Heart left ventricle (tissue), 16 donors: Measurements from ENCODE around the gene INPP4B. TPM values are rescaled to one million over a fixed set of nuclear protein-coding genes. Genes with fewer than 3 reads are reported as not detected.

Experiments used
- ATAC-seq, 4 donors: fragments of 200-7000 bp; cut with Tn5 transposase; one replicate each; pipeline ENCODE4 v1.9.1; 2020 to 2022; ENCODE audit warnings: moderate library complexity in 4 of 4, mild to moderate bottlenecking in 3 of 4, moderate number of reproducible peaks in 1 of 4
- DNase-seq, 5 donors: peaks; one replicate each; pipeline ENCODE4 v3.0.0-alpha.2; 2020
- H3K27ac ChIP-seq, 12 donors: fragments of 200-600 bp; sonication (generic) in 4 of 12; one replicate each; pipeline versions ENCODE4 v1.5.0 to v1.8.0; 2016 to 2022; ENCODE audit warnings: mild to moderate bottlenecking in 2 of 12
- H3K27me3 ChIP-seq, 9 donors: fragments of 200-600 bp; sonication (generic) in 2 of 9; one replicate each; pipeline versions ENCODE4 v1.5.1 to v1.8.0; 2016 to 2022; ENCODE audit warnings: mild to moderate bottlenecking in 3 of 9
- H3K36me3 ChIP-seq, 9 donors: fragments of 200-600 bp; sonication (generic) in 2 of 9; one replicate each; pipeline versions ENCODE4 v1.5.0 to v1.8.0; 2018 to 2022; ENCODE audit warnings: mild to moderate bottlenecking in 2 of 9
- H3K4me1 ChIP-seq, 12 donors: fragments of 200-600 bp; sonication (generic) in 4 of 12; one replicate each; pipeline versions ENCODE4 v1.5.0 to v1.8.0; 2016 to 2022; ENCODE audit warnings: mild to moderate bottlenecking in 3 of 12
- H3K4me3 ChIP-seq, 12 donors: fragments of 200-600 bp; sonication (generic) in 4 of 12; one replicate each; pipeline versions ENCODE4 v1.5.0 to v1.8.0; 2017 to 2022; ENCODE audit warnings: mild to moderate bottlenecking in 9 of 12, moderate library complexity in 4 of 12
- H3K9me3 ChIP-seq, 12 donors: fragments of 200-600 bp; sonication (generic) in 4 of 12; one replicate each; pipeline versions ENCODE4 v1.5.0 to v1.8.0; 2016 to 2022; ENCODE audit warnings: mild to moderate bottlenecking in 1 of 12
- CTCF ChIP-seq, 12 donors: fragments of 200-600 bp; sonication (generic) in 4 of 12; IDR thresholded peaks; one replicate each; pipeline versions ENCODE4 v1.5.0 to v1.8.0; 2018 to 2022; ENCODE audit warnings: antibody characterized with exemption in 12 of 12, mild to moderate bottlenecking in 5 of 12
- POLR2A ChIP-seq, 2 donors: fragments of 450-650 bp; IDR thresholded peaks; one replicate each; pipeline ENCODE4 v1.6.1; 2017; ENCODE audit warnings: antibody characterized with exemption in 2 of 2, mild to moderate bottlenecking in 2 of 2, moderate library complexity in 2 of 2
- WGBS, 4 donors: extraction: QIAGEN DNeasy Blood & Tissue Kit in 2 of 4; methylation state at CpG; one replicate each; pipeline versions ENCODE4 v1.1.5 to v1.1.7; 2013 to 2018; 5-methylcytosine and 5-hydroxymethylcytosine counted together
- intact Hi-C, 10 donors: fragments of 100-400 bp; cut with DNase I; formaldehyde crosslinking; loops; one replicate each; pipeline versions ENCODE4 v1.11.1 to v1.14.2; 2022
- polyA plus RNA-seq, 2 donors: library from polyadenylated mRNA; stranded (reverse); fragments of 200-250 nt; gene quantifications; one replicate each; pipeline ENCODE4 v1.2.3, GENCODE V29; 2013
- total RNA-seq, 9 donors: library from RNA; depleted of rRNA in 2 of 9; stranded (reverse); fragments of >200 nt in 2 of 9; fragmentation: NEBNext Ultra II Directional in 3 of 9; extraction: Animal tissue kit (Norgen Biotek cat#: 25700) in 3 of 9; gene quantifications; one replicate each; pipeline versions ENCODE4 v1.1.0 to v1.2.4, GENCODE V29; 2016 to 2023
- donor health status: ischemic (EF 13 %, LVEDD 7.1; RV severe dilation, severe dysfunction).
- donor health status: healthy with polysubstance abuse.
- donor health status: DM: no; HTN: yes; CAD: no.
- donor health status: DM: no; HTN: no; CAD: no.
- donor health status: ischemic (EF 25% LVEDD 6.9; RV normal size, moderate dysfunction).
- donor health status: ischemic (EF 25% LVEDD 5.7; RV mildly dilated, moderate dysfunction).
- donor health status: healthy.
- donor health status: DM: yes; HTN: yes; CAD: no.
- donor health status: ischemic (EF 35%, LVEDD 5.7; RV mildly dilated, moderate dysfunction).
- donor health status: nonischemic (EF 11% LVEDD 7.7; RV severe dilation, severe dysfunction).
- donor health status: DM: yes; HTN: yes; CAD: no.
- donor health status: PGD.
- donor health status: ischemic (EF 29% LVEDD 5.4; RV normal size, mild dysfunction).
- donor health status: nonischemic (EF 23%, LVEDD 6.1; RV moderate dilation, normal function).

Gene INPP4B
- total and polyA plus RNA-seq, 11 donors, result 5.5 to 128 (median 39.1) TPM

DNA sequence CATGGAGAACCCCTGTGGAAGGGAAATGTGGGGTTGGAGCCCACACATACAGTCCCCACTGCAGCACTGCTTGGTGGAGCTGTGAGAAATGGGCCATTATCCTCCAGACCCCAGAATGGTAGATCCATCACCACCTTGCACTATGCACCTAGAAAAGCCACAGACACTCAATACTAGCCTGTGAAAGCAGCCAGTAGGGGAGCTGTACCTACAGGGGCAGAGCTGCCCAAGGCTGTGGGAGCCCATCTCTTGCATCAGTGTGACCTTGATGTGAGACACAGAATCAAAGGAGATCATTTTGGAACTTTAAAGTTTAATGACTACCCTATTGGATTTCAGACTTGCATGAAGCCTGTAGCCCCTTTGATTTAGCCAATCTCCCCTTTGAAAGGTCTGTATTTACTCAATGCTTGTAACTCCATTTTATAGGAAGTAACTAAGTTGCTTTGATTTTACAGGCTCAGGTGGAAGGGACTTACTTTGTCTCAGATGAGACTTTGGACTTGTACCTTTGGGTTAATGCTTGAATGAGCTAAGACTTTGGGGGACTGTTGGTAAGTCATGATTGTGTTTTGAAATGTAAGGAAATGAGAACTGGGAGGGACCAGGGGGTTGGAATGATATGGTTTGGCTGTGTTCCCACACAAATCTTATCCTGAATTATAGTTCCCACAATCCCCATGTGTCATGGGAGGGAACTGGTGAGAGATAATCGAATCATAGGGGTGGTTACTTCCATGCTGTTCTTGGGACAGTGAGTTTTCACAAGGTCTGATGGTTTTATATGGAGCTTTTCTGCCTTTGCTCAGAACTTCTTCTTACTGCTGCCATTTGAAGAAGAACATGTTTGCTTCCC, 352.6 kb downstream of the INPP4B start:
- WGBS, 4 donors, result 38 to 64% (median 48%) methylated on average over 1 of the region's 1 CpG
- TF ChIP-seq CTCF (IDR thresholded peaks at IDR 0.05) (no peak), POLR2A (IDR thresholded peaks at IDR 0.05) (no peak)
- DNase-seq (no peak), ATAC-seq (no peak)
- intact Hi-C loops, result no loop called here
- no peak overlapping the region for H3K4me3 ChIP-seq
- H3K27ac ChIP-seq, result no peak overlapping the region
- H3K4me1 ChIP-seq, result no peaks in the 10 kb centered on the region
- no peaks in the 10 kb centered on the region for H3K36me3 ChIP-seq
- H3K27me3 ChIP-seq, result no peaks in the 10 kb centered on the region
- peaks cover 0 to 9% (median 0%) of the 10 kb centered on the region in 12 donors for H3K9me3 ChIP-seq

GRCh38 chr4:142485452-142485851, 360.6 kb downstream of the INPP4B start:
- 85 to 91% (median 89%) methylated on average over 3 of the region's 3 CpGs for WGBS, 4 donors
- intact Hi-C loops, result no loop called here
- no peak for TF ChIP-seq CTCF (IDR thresholded peaks at IDR 0.05)
- TF ChIP-seq POLR2A (IDR thresholded peaks at IDR 0.05), result no peak
- Histone ChIP-seq H3K27me3 (no peaks in the 10 kb centered on the region), H3K9me3 (peaks cover 0 to 9% (median 0%) of the 10 kb centered on the region in 12 donors), H3K36me3 (no peaks in the 10 kb centered on the region), H3K4me3 (no peak overlapping the region), H3K27ac (no peak overlapping the region), H3K4me1 (peaks cover 0 to 7% (median 0%) of the 10 kb centered on the region in 12 donors)
- DNase-seq (no peak), ATAC-seq (no peak)

DNA sequence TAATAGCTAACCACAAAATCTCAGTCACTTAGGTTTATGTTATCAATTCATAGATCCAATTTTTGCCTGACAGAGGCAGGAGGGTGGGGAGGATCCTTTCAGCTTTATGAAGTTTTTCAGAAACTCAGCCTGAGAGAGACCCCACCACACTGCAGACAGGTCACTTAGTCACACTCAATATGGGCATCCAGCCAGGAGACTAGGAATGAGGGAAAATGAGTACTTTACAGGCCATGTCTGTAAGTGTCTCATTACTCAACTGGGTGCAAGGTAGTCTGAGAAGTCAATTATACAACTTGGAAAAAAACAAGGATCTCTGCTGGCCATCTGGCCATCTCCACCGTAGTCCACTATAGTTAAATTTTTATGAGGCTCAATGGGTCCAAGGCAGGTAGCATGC, 365.9 kb downstream of the INPP4B start:
- no peak for ATAC-seq
- no peaks in the 10 kb centered on the region for H3K9me3 ChIP-seq
- no peak overlapping the region for H3K27ac ChIP-seq
- TF ChIP-seq POLR2A (IDR thresholded peaks at IDR 0.05) (no peak), CTCF (IDR thresholded peaks at IDR 0.05) (no peak)
- H3K36me3 ChIP-seq, result no peaks in the 10 kb centered on the region
- WGBS, 4 donors, result 91 to 96% (median 94%) methylated on average over 1 of the region's 1 CpG
- H3K4me1 ChIP-seq, result no peaks in the 10 kb centered on the region
- no peak overlapping the region for H3K4me3 ChIP-seq
- intact Hi-C loops, result no loop called here
- no peak for DNase-seq
- H3K27me3 ChIP-seq, result no peaks in the 10 kb centered on the region

DNA sequence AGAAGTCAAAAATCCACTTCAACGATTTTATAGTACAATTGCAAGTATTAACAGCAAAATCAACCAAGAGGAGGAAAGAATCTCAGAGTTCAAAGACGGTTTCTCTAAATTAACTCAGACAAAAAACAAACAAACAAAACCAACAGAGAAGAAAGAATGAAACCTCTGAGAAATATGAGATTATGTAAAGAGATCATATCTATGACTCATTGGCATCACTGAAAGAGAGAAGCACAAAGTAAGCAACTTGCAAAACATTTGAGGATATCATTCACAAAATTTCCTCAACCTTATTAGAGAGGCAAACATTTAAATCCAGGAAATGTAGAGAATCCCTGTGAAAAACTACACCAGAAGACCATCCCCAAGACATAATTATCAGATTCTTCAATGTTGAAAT, 370.4 kb downstream of the INPP4B start:
- intact Hi-C loops, result loop anchor here in 1 of 10 donors (5.0 kb wide), 1 partner anchor 173 kb away; no protein-coding TSS in a partner anchor
- H3K4me1 ChIP-seq, result peaks cover 0 to 10% (median 0%) of the 10 kb centered on the region in 12 donors
- H3K4me3 ChIP-seq, result no peak overlapping the region
- ATAC-seq (no peak), DNase-seq (no peak)
- no peaks in the 10 kb centered on the region for H3K27me3 ChIP-seq
- no peaks in the 10 kb centered on the region for H3K9me3 ChIP-seq
- no peaks in the 10 kb centered on the region for H3K36me3 ChIP-seq
- WGBS, 4 donors, result 90 to 95% (median 92%) methylated on average over 2 of the region's 2 CpGs
- TF ChIP-seq CTCF (IDR thresholded peaks at IDR 0.05) (no peak), POLR2A (IDR thresholded peaks at IDR 0.05) (no peak)
- H3K27ac ChIP-seq, result no peak overlapping the region
